Measurements from ENCODE around the gene OPN4. TPM values are rescaled to one million over a fixed set of nuclear protein-coding genes. Genes with fewer than 3 reads are reported as not detected.
A peak's percentile ranks its signal among the peaks of the same experiment; 100 is the strongest.

Gene OPN4
- total RNA-seq, 1 experiment from 2014 or later: not detected

- peak overlapping the region; percentile 8 for H3K4me3 ChIP-seq (ENCODE audit: low read depth, low read length, poor library complexity, severe bottlenecking)
- peak; percentile 78 for DNase-seq (ENCODE audit: low spot score)
- no peak for TF ChIP-seq EZH2 (IDR thresholded peaks at IDR 0.05; ENCODE audit: borderline replicate concordance, low read depth, low read length, poor library complexity, severe bottlenecking)
- TF ChIP-seq CTCF (conservative IDR thresholded peaks at IDR 0.05; ENCODE audit: low read depth, low read length): no peak
- no peaks in the 10 kb centered on the region for H3K27me3 ChIP-seq (replicated peaks; ENCODE audit: insufficient read depth, low read depth, low read length, poor library complexity)
- peaks cover 31% of the 10 kb centered on the region for H3K4me1 ChIP-seq (ENCODE audit: insufficient read depth, low read length, poor library complexity, severe bottlenecking)
- intact Hi-C loops (cut with micrococcal nuclease; ENCODE audit: unreplicated experiment): no loop called here
- H3K36me3 ChIP-seq (ENCODE audit: insufficient read depth, low read length, poor library complexity, severe bottlenecking): no peaks in the 10 kb centered on the region
- no TSS peak for BruUV-seq (replicated peaks)
- H3K27ac ChIP-seq (ENCODE audit: low read depth, low read length, poor library complexity, severe bottlenecking): no peak overlapping the region
- CTCF ChIA-PET: no interaction called here
- H3K9me3 ChIP-seq (ENCODE audit: low read depth, low read length, poor library complexity, severe bottlenecking): no peaks in the 10 kb centered on the region
- POLR2A ChIA-PET (ENCODE audit: low non-redundant PET): no interaction called here
These were observed 6.3 kb upstream of the OPN4 start for GRCh38 chr10:86647773-86648703.

- Histone ChIP-seq H3K9me3 (ENCODE audit: low read depth, low read length, poor library complexity, severe bottlenecking) (no peaks in the 10 kb centered on the region), H3K4me1 (ENCODE audit: insufficient read depth, low read length, poor library complexity, severe bottlenecking) (peaks cover 27% of the 10 kb centered on the region), H3K4me3 (ENCODE audit: low read depth, low read length, poor library complexity, severe bottlenecking) (peak overlapping the region; percentile 8), H3K27me3 (replicated peaks; ENCODE audit: insufficient read depth, low read depth, low read length, poor library complexity) (no peaks in the 10 kb centered on the region), H3K27ac (ENCODE audit: low read depth, low read length, poor library complexity, severe bottlenecking) (no peak overlapping the region), H3K36me3 (ENCODE audit: insufficient read depth, low read length, poor library complexity, severe bottlenecking) (no peaks in the 10 kb centered on the region)
- TF ChIP-seq EZH2 (IDR thresholded peaks at IDR 0.05; ENCODE audit: borderline replicate concordance, low read depth, low read length, poor library complexity, severe bottlenecking): no peak
- TF ChIP-seq CTCF (conservative IDR thresholded peaks at IDR 0.05; ENCODE audit: low read depth, low read length): no peak
- ChIA-PET CTCF (no interaction called here), POLR2A (ENCODE audit: low non-redundant PET) (no interaction called here)
- intact Hi-C loops (cut with micrococcal nuclease; ENCODE audit: unreplicated experiment): no loop called here
- DNase-seq (ENCODE audit: low spot score): peak; percentile 79
- no TSS peak for BruUV-seq (replicated peaks)
These were observed 5.5 kb upstream of the OPN4 start for GRCh38 chr10:86648704-86649427.

- intact Hi-C loops (cut with micrococcal nuclease; ENCODE audit: unreplicated experiment): no loop called here
These were observed 4.7 kb upstream of the OPN4 start for GRCh38 chr10:86649471-86650150.

More at GRCh38 chr10:86649471-86650150, 4.7 kb upstream of the OPN4 start:
- Histone ChIP-seq H3K27ac (ENCODE audit: low read depth, low read length, poor library complexity, severe bottlenecking) (no peak overlapping the region), H3K9me3 (ENCODE audit: low read depth, low read length, poor library complexity, severe bottlenecking) (no peaks in the 10 kb centered on the region), H3K4me1 (ENCODE audit: insufficient read depth, low read length, poor library complexity, severe bottlenecking) (peaks cover 24% of the 10 kb centered on the region), H3K27me3 (replicated peaks; ENCODE audit: insufficient read depth, low read depth, low read length, poor library complexity) (no peaks in the 10 kb centered on the region), H3K36me3 (ENCODE audit: insufficient read depth, low read length, poor library complexity, severe bottlenecking) (no peaks in the 10 kb centered on the region), H3K4me3 (ENCODE audit: low read depth, low read length, poor library complexity, severe bottlenecking) (no peak overlapping the region)
- POLR2A ChIA-PET (ENCODE audit: low non-redundant PET): no interaction called here
- BruUV-seq (replicated peaks): no TSS peak
- DNase-seq (ENCODE audit: low spot score): no peak
- TF ChIP-seq CTCF (conservative IDR thresholded peaks at IDR 0.05; ENCODE audit: low read depth, low read length): no peak
- no peak for TF ChIP-seq EZH2 (IDR thresholded peaks at IDR 0.05; ENCODE audit: borderline replicate concordance, low read depth, low read length, poor library complexity, severe bottlenecking)
- CTCF ChIA-PET: no interaction called here

All from A673 (cell line).